HG02852 (cell line): ENCODE data around the gene CNOT8.
A peak's percentile ranks its signal among the peaks of the same experiment; 100 is the strongest.
"Not testable (repeated sequence)": the region's sequence is repeated elsewhere in the genome, so short reads cannot be mapped to it uniquely, and the experiment has no call there.

Source experiments
- ATAC-seq: cut with Tn5 transposase; IDR thresholded peaks from one replicate; pipeline ENCODE4 v1.9.1; 2021; ENCODE audit warnings: mild to moderate bottlenecking, moderate library complexity; ENCODE audit not compliant: unreplicated experiment

The CNOT8 gene

GRCh38 chr5:154834053-154834452 is 24.4 kb upstream of the CNOT8 start:
- ATAC-seq: no peak

GRCh38 chr5:154835701-154836052 is 22.8 kb upstream of the CNOT8 start:
- not testable (repeated sequence) for ATAC-seq

DNA sequence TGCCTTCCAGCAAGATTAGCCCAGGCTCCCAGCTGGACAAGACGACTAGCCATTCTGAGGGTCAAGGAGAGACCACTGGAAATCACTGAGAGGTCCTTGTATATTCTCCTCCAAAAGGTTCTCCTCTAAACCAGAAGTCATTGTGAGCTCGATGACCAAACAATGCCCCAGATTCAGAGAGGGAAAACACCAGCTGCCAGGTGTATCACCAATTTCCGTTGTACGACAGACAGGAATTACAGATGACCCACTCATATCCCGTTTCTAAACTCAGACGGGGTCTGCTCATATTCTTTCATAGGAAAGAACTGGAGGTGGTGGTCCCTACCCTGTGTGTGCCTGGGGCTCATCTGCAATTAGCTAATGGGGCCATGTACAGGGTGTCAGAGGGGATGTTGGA is 22.2 kb upstream of the CNOT8 start:
- no peak for ATAC-seq

- ATAC-seq: no peak
Measured at GRCh38 chr5:154837009-154837901, 21.2 kb upstream of the CNOT8 start.

- ATAC-seq: no peak
Measured at GRCh38 chr5:154840435-154841272, 17.8 kb upstream of the CNOT8 start.

- ATAC-seq: no peak
Measured at GRCh38 chr5:154841273-154841661, 17.2 kb upstream of the CNOT8 start.

- no peak for ATAC-seq
Measured at GRCh38 chr5:154842689-154843530, 15.5 kb upstream of the CNOT8 start.

GRCh38 chr5:154844809-154845208 is 13.6 kb upstream of the CNOT8 start:
- ATAC-seq: no peak

DNA sequence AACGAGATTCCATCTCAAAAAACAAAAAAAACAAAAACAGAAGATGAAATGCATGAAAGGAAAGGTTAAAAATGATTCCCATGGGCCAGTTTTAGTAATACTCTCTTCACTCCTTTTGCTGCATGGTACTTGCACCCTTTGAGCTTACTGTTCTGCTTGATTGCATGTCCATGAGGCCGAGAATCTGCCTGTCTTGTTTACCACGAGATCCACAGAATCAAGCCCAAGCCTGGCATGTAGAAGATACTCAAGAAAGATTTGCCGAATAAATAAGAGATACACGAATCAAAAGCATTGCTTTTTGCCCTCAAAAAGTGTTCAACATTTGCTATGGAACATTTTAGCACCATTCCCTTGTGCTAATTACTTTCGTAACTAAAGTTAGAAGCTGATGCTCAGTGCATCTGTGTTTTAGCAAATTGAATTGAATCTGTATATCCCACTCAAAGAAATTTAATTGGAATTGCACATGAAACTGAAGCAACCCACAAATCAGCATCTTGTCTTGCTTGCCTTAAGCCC is 9.1 kb upstream of the CNOT8 start:
- no peak for ATAC-seq

DNA sequence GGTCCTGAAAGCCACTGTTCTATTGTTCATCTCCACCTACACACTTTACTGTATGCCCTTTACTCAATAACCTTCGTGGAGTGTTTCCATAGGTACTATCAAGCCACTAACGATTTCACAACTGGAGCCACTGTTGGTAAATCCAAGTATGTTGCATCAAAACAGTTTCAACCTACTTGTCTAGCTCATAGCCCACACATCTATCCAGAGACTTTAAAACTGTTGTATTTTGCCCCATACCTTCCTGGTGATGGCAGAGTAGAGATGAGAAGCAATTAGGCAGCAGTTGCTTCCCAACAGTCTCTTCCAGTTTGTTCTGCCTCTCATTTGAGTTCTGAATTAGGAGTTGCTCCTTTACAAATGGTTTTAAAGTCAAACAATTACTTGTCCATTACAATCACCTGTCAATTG is 8.6 kb upstream of the CNOT8 start:
- ATAC-seq: no peak

GRCh38 chr5:154850255-154851062 is 8.0 kb upstream of the CNOT8 start, which contains the start of gene FAXDC2:
FAXDC2 (minus strand) TSS chr5:154850603; CDS start chr5:154838178, 12,425 bp downstream.
- no peak for ATAC-seq

GRCh38 chr5:154851351-154851750 is 7.1 kb upstream of the CNOT8 start:
- no peak for ATAC-seq

DNA sequence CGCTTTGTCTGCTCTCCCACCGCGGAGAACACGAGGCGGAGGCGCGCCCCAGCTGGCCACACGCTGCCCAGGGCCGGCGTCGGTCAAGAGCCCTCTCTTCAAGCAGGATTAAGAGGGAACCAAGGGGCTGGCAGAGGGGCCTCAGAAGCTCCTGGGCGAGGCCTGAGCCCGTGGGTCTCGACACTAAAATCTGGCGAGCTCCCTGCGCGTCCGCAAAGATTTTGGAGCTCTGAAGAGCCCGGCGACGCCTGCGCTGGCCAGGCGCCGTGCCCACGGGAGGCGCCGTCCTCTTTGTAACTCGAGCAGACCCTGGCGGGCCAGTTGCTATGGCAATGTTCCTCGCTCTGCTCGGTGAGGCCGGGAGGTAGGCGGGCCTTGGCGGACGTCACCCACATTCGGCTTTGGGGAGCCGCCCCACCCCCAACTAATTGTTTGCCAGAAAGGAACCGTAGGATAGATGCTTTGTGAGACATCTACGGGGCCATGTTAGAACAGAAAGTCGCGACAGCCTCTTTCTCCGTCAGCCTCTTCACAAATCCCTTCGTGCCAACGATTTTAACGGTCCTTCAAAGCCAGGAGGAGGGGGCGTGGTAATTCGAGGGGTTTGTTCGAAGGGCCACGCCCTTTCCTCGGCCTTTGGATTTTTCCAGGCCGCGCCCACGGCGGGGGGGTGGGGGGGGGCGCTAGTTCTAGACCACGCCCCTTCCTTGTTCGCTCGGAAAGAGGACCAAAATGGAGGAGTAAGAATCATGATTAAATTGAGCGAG is 714 bp upstream of the CNOT8 start:
- peak; percentile 61 for ATAC-seq

DNA sequence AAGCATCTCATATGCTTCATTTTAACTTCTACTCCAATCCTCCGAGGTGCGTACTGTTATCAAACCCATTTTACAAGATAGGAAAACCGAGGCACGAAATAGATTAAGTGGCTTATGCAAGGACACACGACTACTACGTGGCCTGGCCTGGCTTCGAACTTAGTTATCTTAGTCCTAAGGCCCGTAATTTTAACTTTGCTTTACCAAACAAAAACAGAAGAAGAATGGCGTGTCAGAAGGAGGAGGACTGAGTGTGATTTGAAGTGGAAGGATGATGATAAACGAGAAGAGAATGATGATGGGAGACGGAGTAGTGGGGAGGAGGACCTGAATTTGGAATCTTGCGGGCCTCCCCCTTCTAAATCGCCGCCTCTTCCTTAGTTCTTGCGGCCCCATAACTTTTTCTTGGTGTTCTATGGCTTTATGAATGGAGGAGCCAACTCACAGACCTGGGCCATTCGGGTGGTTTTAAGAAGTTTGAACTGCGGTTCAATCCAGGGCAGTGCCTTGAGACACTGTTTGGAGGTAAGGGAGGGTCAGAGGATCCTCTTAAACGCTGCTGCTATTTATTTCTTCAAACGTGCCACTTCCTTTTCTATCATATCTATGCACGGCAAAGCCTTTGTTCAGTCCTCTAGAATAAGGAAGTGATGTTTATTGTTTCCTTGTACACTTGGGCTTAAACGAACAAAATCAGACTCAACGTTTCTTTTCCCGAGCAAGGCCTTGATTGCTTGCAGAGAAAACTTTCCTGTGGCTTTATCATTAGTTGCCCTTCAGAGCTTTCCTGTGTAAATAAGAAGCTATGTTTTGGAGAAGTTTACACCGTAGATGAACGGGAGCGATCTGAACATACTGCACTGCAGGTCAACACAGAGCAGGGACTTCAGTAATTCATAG is 795 bp downstream of the CNOT8 start:
- no peak for ATAC-seq

- no peak for ATAC-seq
Measured at GRCh38 chr5:154860123-154860522, 1.7 kb downstream of the CNOT8 start.

DNA sequence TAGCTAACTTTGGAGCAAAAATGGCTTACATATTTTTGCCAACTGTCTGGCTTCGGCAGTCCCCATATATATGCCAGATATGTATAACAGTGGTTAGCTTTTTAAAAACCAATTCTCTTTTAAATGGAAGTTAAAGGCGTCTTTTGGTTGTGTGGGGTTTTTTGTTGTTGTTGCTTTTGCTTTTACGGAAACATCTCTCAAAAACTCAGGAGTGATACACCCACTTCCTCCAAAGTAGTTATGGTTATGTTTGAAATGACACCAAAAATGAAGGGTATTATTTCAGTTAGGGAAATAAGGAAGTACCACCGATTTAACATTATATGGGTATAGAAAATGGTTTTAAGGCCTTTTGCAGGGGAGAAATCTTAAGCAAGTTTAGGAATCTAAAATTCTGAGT is 2.3 kb downstream of the CNOT8 start:
- ATAC-seq: no peak

DNA sequence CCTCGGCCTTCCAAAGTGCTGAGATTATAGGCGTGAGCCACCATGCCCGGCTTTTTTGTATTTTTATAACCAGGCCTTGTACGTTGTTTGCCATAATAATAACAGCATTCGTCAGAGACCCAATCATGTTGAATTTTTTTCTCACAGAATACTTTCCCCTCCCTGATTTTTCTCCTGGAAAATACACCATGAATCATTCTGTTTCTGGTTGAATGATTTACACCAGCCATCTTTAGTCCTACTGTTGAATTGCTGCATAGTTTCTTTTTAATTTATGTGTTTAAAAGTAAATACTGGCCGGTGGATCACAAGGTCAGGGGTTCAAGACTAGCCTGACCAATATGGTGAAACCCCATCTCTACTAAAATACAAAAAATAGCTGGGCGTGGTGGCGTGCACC is 3.5 kb downstream of the CNOT8 start:
- ATAC-seq: no peak

GRCh38 chr5:154862766-154863165 is 4.3 kb downstream of the CNOT8 start:
- no peak for ATAC-seq
